Measurements from ENCODE around the gene MRPL24. TPM values are rescaled to one million over a fixed set of nuclear protein-coding genes. Genes with fewer than 3 reads are reported as not detected.
A peak's percentile ranks its signal among the peaks of the same experiment; 100 is the strongest.

The MRPL24 gene
- total and polyA plus RNA-seq, 9 of the 15 experiments (the other 6 are each of a cell fraction or from before 2014, with no cell fraction given): 74.3 to 267 (median 113) TPM

- Histone ChIP-seq H3K4me3 (peak overlapping the region; percentile 76), H3K79me2 (ENCODE audit: control insufficient read depth, insufficient read depth, low read length) (peaks cover 81% of the 10 kb centered on the region), H2AFZ (ENCODE audit: low read depth, low read length) (no peak overlapping the region), H3K9ac (ENCODE audit: insufficient read depth in 1 of 2, low read depth in 2 of 2, low read length in 2 of 2) (peak overlapping the region; percentile 91 to 99), H3K27ac (ENCODE audit: extremely low read depth, low read depth, low read length) (peak overlapping the region; percentile 82), H4K20me1 (replicated peaks; ENCODE audit: control insufficient read depth, insufficient read depth, low read length) (peaks cover 31% of the 10 kb centered on the region), H3K9me3 (replicated peaks; ENCODE audit: control insufficient read depth, insufficient read depth, low read depth, low read length) (no peaks in the 10 kb centered on the region), H3K27me3 (ENCODE audit: control insufficient read depth in 2 of 2, insufficient read depth in 2 of 2, low read length in 2 of 2) (no peaks in the 10 kb centered on the region; a peak in 1 of 5 replicates), H3K4me2 (ENCODE audit: insufficient read depth, low read length) (peak overlapping the region; percentile 100), H3K36me3 (ENCODE audit: control insufficient read depth, insufficient read depth, low read length) (peaks cover 73% of the 10 kb centered on the region), H3K9me1 (ENCODE audit: control insufficient read depth, insufficient read depth, low read length) (no peaks in the 10 kb centered on the region), H3K4me1 (replicated peaks in 1 of 2; ENCODE audit: control insufficient read depth in 2 of 2, insufficient read depth in 2 of 2, low read length in 2 of 2) (peaks cover 13 to 17% of the 10 kb centered on the region in 2 experiments; a peak in 4 of 5 replicates)
- ChIA-PET POLR2A (interaction anchor here (0.6 to 5.0 kb wide), 18 partner anchors 10 to 164 kb away, joined by 3 to 60 read pairs (median 4); partner anchors contain the start of genes MRPL24, NTRK1 and PRCC), CTCF (ENCODE audit: low intra/inter-chr PET ratio) (interaction anchor here (0.6 to 6.9 kb wide), 7 partner anchors 38 to 163 kb away, joined by 3 to 143 read pairs (median 16); partner anchors contain the start of genes INSRR and NTRK1)
- FAIRE-seq (no peak), ATAC-seq (no peak), DNase-seq (ENCODE audit: extremely low read depth in 1 of 4, low spot score in 3 of 4) (no peak)
- in situ Hi-C loops (cut with MboI) (loop anchor here (5.0 to 25.0 kb wide), 3 partner anchors 40 to 1415 kb away; partner anchors contain the start of genes FDPS, NTRK1, PKLR and PRCC), intact Hi-C loops (cut with micrococcal nuclease) (loop anchor here (2.0 to 5.0 kb wide), 4 partner anchors 39 to 195 kb away; partner anchors contain the start of genes LRRC71 and PRCC)
- 2% methylated on average over 7 of the region's 7 CpGs for WGBS (ENCODE audit: insufficient coverage, low coverage, missing lambda C conversion rate)
- no TSS peak for BruUV-seq (replicated peaks)
- TF ChIP-seq SPI1 (IDR thresholded peaks at IDR 0.05; ENCODE audit: borderline replicate concordance, low read depth, low read length): 0 out of 2 replicates have a peak, but pooled peaks have one; percentile 31
- 0 out of 2 replicates have a peak, but pooled peaks have one; percentile 51 for TF ChIP-seq RERE (CRISPR knock-in tag; IDR thresholded peaks at IDR 0.05; ENCODE audit: borderline replicate concordance)
- TF ChIP-seq TGIF2 (CRISPR knock-in tag; IDR thresholded peaks at IDR 0.05): 0 out of 2 replicates have a peak, but pooled peaks have one; percentile 12
- no peak for TF ChIP-seq RFX7 (CRISPR knock-in tag; IDR thresholded peaks at IDR 0.05)
Measured at GRCh38 chr1:156727492-156727891, 13.4 kb downstream of the MRPL24 start.
